Liver (tissue), 9 donors: ENCODE measurements around the gene LRRC2. TPM values are rescaled to one million over a fixed set of nuclear protein-coding genes. Genes with fewer than 3 reads are reported as not detected.

Source experiments
- DNase-seq: peaks from one replicate; pipeline ENCODE4 v3.0.0-alpha.2; 2017; ENCODE audit warnings: low spot score
- H3K27ac ChIP-seq, 2 donors: one replicate each; pipeline ENCODE4 v1.7.0; 2013; ENCODE audit warnings: inconsistent platforms in 2 of 2, low read length in 2 of 2, control low read depth in 1 of 2, low read depth in 1 of 2, mild to moderate bottlenecking in 1 of 2
- H3K27me3 ChIP-seq, 4 donors: one replicate each; pipeline versions ENCODE4 v1.6.1 to v1.7.0; 2013; ENCODE audit warnings: low read length in 3 of 4, inconsistent platforms in 1 of 4, mild to moderate bottlenecking in 1 of 4, moderate library complexity in 1 of 4; ENCODE audit not compliant: control insufficient read depth in 4 of 4, insufficient read depth in 4 of 4
- H3K36me3 ChIP-seq, 4 donors: one replicate each; pipeline versions ENCODE4 v1.6.1 to v1.7.0; 2013; ENCODE audit warnings: low read length in 3 of 4, mild to moderate bottlenecking in 3 of 4, low read depth in 1 of 4, moderate library complexity in 1 of 4; ENCODE audit not compliant: control insufficient read depth in 4 of 4, insufficient read depth in 3 of 4
- H3K4me1 ChIP-seq, 4 donors: one replicate each; pipeline versions ENCODE4 v1.6.1 to v1.7.0; 2013; ENCODE audit warnings: low read length in 3 of 4, mild to moderate bottlenecking in 3 of 4, moderate library complexity in 1 of 4; ENCODE audit not compliant: control insufficient read depth in 4 of 4, insufficient read depth in 4 of 4
- H3K4me3 ChIP-seq, 3 donors: one replicate each; pipeline versions ENCODE4 v1.6.1 to v1.7.0; 2013; ENCODE audit warnings: low read length in 3 of 3, control low read depth in 1 of 3, low read depth in 1 of 3, mild to moderate bottlenecking in 1 of 3
- H3K9ac ChIP-seq, 2 donors: one replicate each; pipeline ENCODE4 v1.7.0; 2013; ENCODE audit warnings: low read length in 2 of 2, mild to moderate bottlenecking in 2 of 2, moderate library complexity in 2 of 2, control low read depth in 1 of 2, low read depth in 1 of 2
- H3K9me3 ChIP-seq, 4 donors: one replicate each; pipeline versions ENCODE4 v1.6.1 to v1.7.0; 2013; ENCODE audit warnings: low read length in 3 of 4; ENCODE audit not compliant: control insufficient read depth in 4 of 4
- CTCF ChIP-seq: fragments of 150-350 bp; IDR thresholded peaks from 2 replicates; pipeline ENCODE4 v1.5.1; 2017; ENCODE audit warnings: improper control_type of control experiment, low read depth, low read length; ENCODE audit not compliant: missing input control
- EGR1 ChIP-seq, 2 donors: IDR thresholded peaks; 2 replicates each; pipeline ENCODE4 v1.6.1; 2016 to 2018; ENCODE audit warnings: antibody characterized with exemption in 2 of 2, low read depth in 2 of 2
- FOXA1 ChIP-seq: IDR thresholded peaks from 2 replicates; pipeline ENCODE4 v1.6.1; 2016; ENCODE audit warnings: antibody characterized with exemption
- FOXA2 ChIP-seq: IDR thresholded peaks from 2 replicates; pipeline ENCODE4 v1.6.1; 2016; ENCODE audit warnings: antibody characterized with exemption
- GABPA ChIP-seq, 2 donors: IDR thresholded peaks in 1 of 2; conservative IDR thresholded peaks in 1 of 2; 2 replicates each; pipeline ENCODE4 v1.6.1; 2016; ENCODE audit warnings: antibody characterized with exemption in 2 of 2, mild to moderate bottlenecking in 1 of 2, moderate library complexity in 1 of 2
- HNF4A ChIP-seq, 2 donors: conservative IDR thresholded peaks; 2 replicates each; pipeline ENCODE4 v1.6.1; 2016; ENCODE audit warnings: antibody characterized with exemption in 2 of 2, mild to moderate bottlenecking in 2 of 2
- HNF4G ChIP-seq: IDR thresholded peaks from 2 replicates; pipeline ENCODE4 v1.6.1; 2016; ENCODE audit warnings: antibody characterized with exemption
- JUND ChIP-seq, 2 donors: IDR thresholded peaks; 2 replicates each; pipeline ENCODE4 v1.6.1; 2016; ENCODE audit warnings: antibody characterized with exemption in 2 of 2
- MAX ChIP-seq: IDR thresholded peaks from 2 replicates; pipeline ENCODE4 v1.6.1; 2016; ENCODE audit warnings: antibody characterized with exemption
- NR2F2 ChIP-seq: IDR thresholded peaks from 2 replicates; pipeline ENCODE4 v1.6.1; 2016; ENCODE audit warnings: antibody characterized with exemption
- RAD21 ChIP-seq, 2 donors: IDR thresholded peaks; 2 replicates each; pipeline ENCODE4 v1.6.1; 2016; ENCODE audit warnings: antibody characterized with exemption in 2 of 2, mild to moderate bottlenecking in 2 of 2
- REST ChIP-seq: IDR thresholded peaks from 2 replicates; pipeline ENCODE4 v1.6.1; 2016; ENCODE audit warnings: antibody characterized with exemption, mild to moderate bottlenecking
- RXRA ChIP-seq, 2 donors: IDR thresholded peaks; 2 replicates each; pipeline ENCODE4 v1.6.1; 2017 to 2018; ENCODE audit warnings: antibody characterized with exemption in 2 of 2, mild to moderate bottlenecking in 1 of 2
- TAF1 ChIP-seq: conservative IDR thresholded peaks from 2 replicates; pipeline ENCODE4 v1.6.1; 2016; ENCODE audit warnings: antibody characterized with exemption, mild to moderate bottlenecking
- YY1 ChIP-seq: IDR thresholded peaks from 2 replicates; pipeline ENCODE4 v1.6.1; 2016; ENCODE audit warnings: antibody characterized with exemption, mild to moderate bottlenecking
- WGBS: extraction: QIAGEN DNeasy Blood & Tissue Kit; methylation state at CpG from one replicate; pipeline ENCODE4 v1.1.7; 2013; 5-methylcytosine and 5-hydroxymethylcytosine counted together
- polyA plus RNA-seq, 2 donors: library from polyadenylated mRNA; stranded (reverse) in 1 of 2; unstranded in 1 of 2; fragments of 200-250 nt in 1 of 2; fragments of >200 nt in 1 of 2; fragmentation: Nextera tagmentation in 1 of 2; extraction: Ambion mirVana in 1 of 2; gene quantifications; one replicate each; pipeline versions ENCODE4 v1.2.1 to v1.2.3, GENCODE V29; 2013 to 2015
- total RNA-seq, 2 donors: library from RNA; depleted of rRNA; stranded (reverse); fragments of >200 nt; gene quantifications; one replicate each; pipeline ENCODE4 v1.2.3, GENCODE V29; 2014
- TF ChIP-seq, protein P1 (sequence below): IDR thresholded peaks from 2 replicates; pipeline ENCODE4 v1.6.1; 2016; ENCODE audit warnings: antibody characterized with exemption
- TF ChIP-seq, protein P2 (sequence below): IDR thresholded peaks from 2 replicates; pipeline ENCODE4 v1.6.1; 2016; ENCODE audit warnings: antibody characterized with exemption
- donor health status: healthy.
- donor health status: healthy.
- donor health status: healthy.
- donor health status: healthy.
- donor health status: healthy.

Gene LRRC2
- total and polyA plus RNA-seq, 4 donors = 0.93 to 7.6 (median 4.2) TPM

GRCh38 chr3:46564190-46565021 lies 1.7 kb downstream of the LRRC2 start:
- Histone ChIP-seq H3K36me3 (no peaks in the 10 kb centered on the region), H3K27ac (no peak overlapping the region), H3K4me3 (no peak overlapping the region), H3K27me3 (no peaks in the 10 kb centered on the region), H3K4me1 (peaks cover 0 to 20% (median 11%) of the 10 kb centered on the region in 4 donors), H3K9ac (no peak overlapping the region), H3K9me3 (no peaks in the 10 kb centered on the region)
- DNase-seq = no peak
- 95% methylated on average over 5 of the region's 5 CpGs for WGBS
- TF ChIP-seq GABPA (IDR thresholded peaks at IDR 0.05 in 1 of 2, conservative IDR thresholded peaks at IDR 0.05 in 1 of 2) (no peak), MAX (no peak), HNF4G (no peak), EGR1 (IDR thresholded peaks at IDR 0.05; ENCODE audit: low read depth in 2 of 2) (no peak), RXRA (IDR thresholded peaks at IDR 0.05) (no peak), RAD21 (IDR thresholded peaks at IDR 0.05) (no peak), JUND (IDR thresholded peaks at IDR 0.05) (no peak), NR2F2 (no peak), YY1 (no peak), HNF4A (conservative IDR thresholded peaks at IDR 0.05) (no peak), TAF1 (no peak), FOXA1 (no peak), FOXA2 (no peak), CTCF (no peak), REST (no peak)
- TF ChIP-seq, protein P1, sequence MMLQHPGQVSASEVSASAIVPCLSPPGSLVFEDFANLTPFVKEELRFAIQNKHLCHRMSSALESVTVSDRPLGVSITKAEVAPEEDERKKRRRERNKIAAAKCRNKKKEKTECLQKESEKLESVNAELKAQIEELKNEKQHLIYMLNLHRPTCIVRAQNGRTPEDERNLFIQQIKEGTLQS = no peak
- TF ChIP-seq, protein P2, sequence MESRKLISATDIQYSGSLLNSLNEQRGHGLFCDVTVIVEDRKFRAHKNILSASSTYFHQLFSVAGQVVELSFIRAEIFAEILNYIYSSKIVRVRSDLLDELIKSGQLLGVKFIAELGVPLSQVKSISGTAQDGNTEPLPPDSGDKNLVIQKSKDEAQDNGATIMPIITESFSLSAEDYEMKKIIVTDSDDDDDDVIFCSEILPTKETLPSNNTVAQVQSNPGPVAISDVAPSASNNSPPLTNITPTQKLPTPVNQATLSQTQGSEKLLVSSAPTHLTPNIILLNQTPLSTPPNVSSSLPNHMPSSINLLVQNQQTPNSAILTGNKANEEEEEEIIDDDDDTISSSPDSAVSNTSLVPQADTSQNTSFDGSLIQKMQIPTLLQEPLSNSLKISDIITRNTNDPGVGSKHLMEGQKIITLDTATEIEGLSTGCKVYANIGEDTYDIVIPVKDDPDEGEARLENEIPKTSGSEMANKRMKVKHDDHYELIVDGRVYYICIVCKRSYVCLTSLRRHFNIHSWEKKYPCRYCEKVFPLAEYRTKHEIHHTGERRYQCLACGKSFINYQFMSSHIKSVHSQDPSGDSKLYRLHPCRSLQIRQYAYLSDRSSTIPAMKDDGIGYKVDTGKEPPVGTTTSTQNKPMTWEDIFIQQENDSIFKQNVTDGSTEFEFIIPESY = no peak
